HEK293 (cell line): Measurements from ENCODE around the gene IFI27L2.

Experiments
- CTCF ChIA-PET: fragments of 350-600 bp; formaldehyde crosslinking; extraction: SDS; loops from one replicate; lab custom pipeline; 2021; ENCODE audit warnings: antibody characterized with exemption; lab: Yijun Ruan, JAX
- POLR2A ChIA-PET: fragments of 300-600 bp; formaldehyde crosslinking; extraction: SDS; loops from one replicate; lab custom pipeline; 2020; ENCODE audit warnings: antibody characterized with exemption, inconsistent platforms; lab: Yijun Ruan, JAX
- H3K27ac ChIP-seq: fragments of 200-500 bp; sonication (Bioruptor generic); 2 replicates; pipeline ENCODE4 v1.5.1; 2014; ENCODE audit warnings: low read depth, low read length, control low read depth, inconsistent platforms; ENCODE audit errors: extremely low read depth
- H3K36me3 ChIP-seq, 2 experiments: fragments of 200-500 bp in 1 of 2; sonication (Bioruptor generic) in 1 of 2; 1 replicate in 1 of 2; 2 replicates in 1 of 2; pipeline ENCODE4 v1.5.1; 2014 to 2017; ENCODE audit warnings: inconsistent platforms in 2 of 2, low read length in 2 of 2; ENCODE audit not compliant: control insufficient read depth in 2 of 2, insufficient read depth in 1 of 2
- H3K4me1 ChIP-seq: fragments of 200-500 bp; sonication (Bioruptor generic); 2 replicates; pipeline ENCODE4 v1.5.1; 2014; ENCODE audit warnings: mild to moderate bottlenecking, low read length, inconsistent platforms; ENCODE audit not compliant: control insufficient read depth, insufficient read depth
- H3K4me3 ChIP-seq: 2 replicates; pipeline ENCODE4 v1.5.1; 2011; ENCODE audit warnings: low read depth, mild to moderate bottlenecking, control low read depth, low read length, moderate library complexity
- H3K9me3 ChIP-seq: fragments of 200-500 bp; sonication (Bioruptor generic); 2 replicates; pipeline ENCODE4 v1.5.1; 2014; ENCODE audit warnings: low read depth, low read length, inconsistent platforms; ENCODE audit not compliant: control insufficient read depth, insufficient read depth
- ZNF433 ChIP-seq: fragments of 450-650 bp; formaldehyde crosslinking; IDR thresholded peaks from 2 replicates; pipeline ENCODE4 v1.5.1; 2016; ENCODE audit warnings: missing biosample characterization, missing genetic modification characterization, low read depth
- ZNF521 ChIP-seq: fragments of 450-650 bp; formaldehyde crosslinking; IDR thresholded peaks from 2 replicates; pipeline ENCODE4 v1.5.1; 2017; ENCODE audit warnings: missing biosample characterization, mild to moderate bottlenecking, missing genetic modification characterization
- ZNF544 ChIP-seq: fragments of 450-650 bp; formaldehyde crosslinking; IDR thresholded peaks from 2 replicates; pipeline ENCODE4 v1.5.0; 2017; ENCODE audit warnings: missing biosample characterization, missing genetic modification characterization
- ZNF549 ChIP-seq: fragments of 450-650 bp; IDR thresholded peaks from 2 replicates; pipeline ENCODE4 v1.5.1; 2018; ENCODE audit warnings: missing biosample characterization, missing genetic modification characterization, mild to moderate bottlenecking, inconsistent platforms, moderate library complexity
- ZNF664 ChIP-seq: fragments of 450-650 bp; formaldehyde crosslinking; IDR thresholded peaks from 2 replicates; pipeline ENCODE4 v1.5.1; 2016; ENCODE audit warnings: missing biosample characterization, missing genetic modification characterization
- ZNF768 ChIP-seq: fragments of 450-650 bp; formaldehyde crosslinking; IDR thresholded peaks from 2 replicates; pipeline ENCODE4 v1.5.1; 2018; ENCODE audit warnings: missing biosample characterization, mild to moderate bottlenecking, missing genetic modification characterization

The IFI27L2 gene

DNA sequence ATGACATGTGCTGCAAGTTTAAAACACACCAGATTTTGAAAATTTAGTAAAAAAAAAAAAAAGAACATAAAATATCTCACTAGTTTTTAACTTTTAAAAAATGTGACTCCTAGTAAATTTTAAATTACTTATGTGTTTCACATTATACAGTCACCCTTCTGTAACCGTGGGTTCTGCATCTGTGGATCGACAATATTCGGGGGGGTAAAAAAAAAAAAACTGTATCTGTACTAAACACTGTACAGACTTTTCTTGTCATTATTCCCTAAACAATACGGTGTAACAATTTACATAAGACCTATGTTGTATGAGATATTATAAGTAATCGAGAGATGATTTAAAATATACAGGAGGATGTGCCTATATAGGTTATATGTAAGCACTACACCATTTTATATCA, 51.6 kb downstream of the IFI27L2 start:
- Histone ChIP-seq H3K4me1 (peaks cover 4% of the 10 kb centered on the region; the same call in 1 of the 2 replicates), H3K27ac (no peak overlapping the region), H3K9me3 (no peaks in the 10 kb centered on the region; the same call in 1 of the 2 replicates), H3K36me3 (peaks cover 3 to 48% of the 10 kb centered on the region in 2 experiments; a peak in 2 of 3 replicates), H3K4me3 (no peak overlapping the region)
- no peak for TF ChIP-seq ZNF549 (tag by site-specific recombination)
- TF ChIP-seq ZNF544 (tag by site-specific recombination), result no peak
- no peak for TF ChIP-seq ZNF664 (tag by site-specific recombination)
- no peak for TF ChIP-seq ZNF521 (tag by site-specific recombination)
- no peak for TF ChIP-seq ZNF433
- no peak for TF ChIP-seq ZNF768 (tag by site-specific recombination)
- ChIA-PET POLR2A (no interaction called here), CTCF (no interaction called here)
